ENCODE data around the gene IFITM2.

DNA sequence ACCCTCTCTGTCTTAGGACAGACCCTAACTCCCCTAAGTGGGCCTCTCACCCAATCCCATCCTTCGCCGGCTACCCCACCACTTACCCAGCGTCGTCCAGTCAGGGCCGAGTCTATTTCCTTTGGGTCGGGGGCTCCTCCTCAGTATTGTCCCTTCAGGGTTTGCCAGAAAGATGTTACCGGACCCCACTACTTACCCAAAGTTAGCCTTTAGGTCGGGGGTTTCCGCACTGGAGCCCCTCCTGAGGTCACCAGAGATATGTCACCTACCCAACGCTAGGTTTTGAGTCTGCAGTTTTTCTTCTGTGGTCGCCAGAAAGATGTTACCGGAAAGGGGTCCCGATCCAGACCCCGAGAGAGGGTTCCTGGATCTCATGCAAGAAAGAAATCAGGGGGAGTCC, 43.8 kb downstream of the IFITM2 start:
- TF ChIP-seq, protein P1, sequence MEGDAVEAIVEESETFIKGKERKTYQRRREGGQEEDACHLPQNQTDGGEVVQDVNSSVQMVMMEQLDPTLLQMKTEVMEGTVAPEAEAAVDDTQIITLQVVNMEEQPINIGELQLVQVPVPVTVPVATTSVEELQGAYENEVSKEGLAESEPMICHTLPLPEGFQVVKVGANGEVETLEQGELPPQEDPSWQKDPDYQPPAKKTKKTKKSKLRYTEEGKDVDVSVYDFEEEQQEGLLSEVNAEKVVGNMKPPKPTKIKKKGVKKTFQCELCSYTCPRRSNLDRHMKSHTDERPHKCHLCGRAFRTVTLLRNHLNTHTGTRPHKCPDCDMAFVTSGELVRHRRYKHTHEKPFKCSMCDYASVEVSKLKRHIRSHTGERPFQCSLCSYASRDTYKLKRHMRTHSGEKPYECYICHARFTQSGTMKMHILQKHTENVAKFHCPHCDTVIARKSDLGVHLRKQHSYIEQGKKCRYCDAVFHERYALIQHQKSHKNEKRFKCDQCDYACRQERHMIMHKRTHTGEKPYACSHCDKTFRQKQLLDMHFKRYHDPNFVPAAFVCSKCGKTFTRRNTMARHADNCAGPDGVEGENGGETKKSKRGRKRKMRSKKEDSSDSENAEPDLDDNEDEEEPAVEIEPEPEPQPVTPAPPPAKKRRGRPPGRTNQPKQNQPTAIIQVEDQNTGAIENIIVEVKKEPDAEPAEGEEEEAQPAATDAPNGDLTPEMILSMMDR (IDR thresholded peaks at IDR 0.05; ENCODE audit: low read depth, low read length, missing input control), result no peak
- TF ChIP-seq, protein P2, sequence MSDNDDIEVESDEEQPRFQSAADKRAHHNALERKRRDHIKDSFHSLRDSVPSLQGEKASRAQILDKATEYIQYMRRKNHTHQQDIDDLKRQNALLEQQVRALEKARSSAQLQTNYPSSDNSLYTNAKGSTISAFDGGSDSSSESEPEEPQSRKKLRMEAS (IDR thresholded peaks at IDR 0.05), result no peak
- TF ChIP-seq, protein P3, sequence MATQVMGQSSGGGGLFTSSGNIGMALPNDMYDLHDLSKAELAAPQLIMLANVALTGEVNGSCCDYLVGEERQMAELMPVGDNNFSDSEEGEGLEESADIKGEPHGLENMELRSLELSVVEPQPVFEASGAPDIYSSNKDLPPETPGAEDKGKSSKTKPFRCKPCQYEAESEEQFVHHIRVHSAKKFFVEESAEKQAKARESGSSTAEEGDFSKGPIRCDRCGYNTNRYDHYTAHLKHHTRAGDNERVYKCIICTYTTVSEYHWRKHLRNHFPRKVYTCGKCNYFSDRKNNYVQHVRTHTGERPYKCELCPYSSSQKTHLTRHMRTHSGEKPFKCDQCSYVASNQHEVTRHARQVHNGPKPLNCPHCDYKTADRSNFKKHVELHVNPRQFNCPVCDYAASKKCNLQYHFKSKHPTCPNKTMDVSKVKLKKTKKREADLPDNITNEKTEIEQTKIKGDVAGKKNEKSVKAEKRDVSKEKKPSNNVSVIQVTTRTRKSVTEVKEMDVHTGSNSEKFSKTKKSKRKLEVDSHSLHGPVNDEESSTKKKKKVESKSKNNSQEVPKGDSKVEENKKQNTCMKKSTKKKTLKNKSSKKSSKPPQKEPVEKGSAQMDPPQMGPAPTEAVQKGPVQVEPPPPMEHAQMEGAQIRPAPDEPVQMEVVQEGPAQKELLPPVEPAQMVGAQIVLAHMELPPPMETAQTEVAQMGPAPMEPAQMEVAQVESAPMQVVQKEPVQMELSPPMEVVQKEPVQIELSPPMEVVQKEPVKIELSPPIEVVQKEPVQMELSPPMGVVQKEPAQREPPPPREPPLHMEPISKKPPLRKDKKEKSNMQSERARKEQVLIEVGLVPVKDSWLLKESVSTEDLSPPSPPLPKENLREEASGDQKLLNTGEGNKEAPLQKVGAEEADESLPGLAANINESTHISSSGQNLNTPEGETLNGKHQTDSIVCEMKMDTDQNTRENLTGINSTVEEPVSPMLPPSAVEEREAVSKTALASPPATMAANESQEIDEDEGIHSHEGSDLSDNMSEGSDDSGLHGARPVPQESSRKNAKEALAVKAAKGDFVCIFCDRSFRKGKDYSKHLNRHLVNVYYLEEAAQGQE (IDR thresholded peaks at IDR 0.05), result no peak
- TF ChIP-seq RAD21 (IDR thresholded peaks at IDR 0.05) (no peak), TAF1 (conservative IDR thresholded peaks at IDR 0.05) (no peak), RXRA (IDR thresholded peaks at IDR 0.05) (no peak), JUND (IDR thresholded peaks at IDR 0.05) (no peak), FOXA1 (IDR thresholded peaks at IDR 0.05) (no peak)

Measured in liver (tissue), 3 donors.